A673 (cell line): ENCODE measurements around the gene SLCO3A1. TPM values are rescaled to one million over a fixed set of nuclear protein-coding genes. Genes with fewer than 3 reads are reported as not detected.

Source experiments
- BruUV-seq: library from RNA; stranded (reverse); fragments of 400-500 nt; replicated peaks from 2 replicates; lab custom pipeline; 2021; lab: Mats Ljungman, UMichigan
- CTCF ChIA-PET: fragments of 300-600 bp; sonication (Branson Sonifier 250); formaldehyde crosslinking; loops from one replicate; lab custom pipeline; 2022; ENCODE audit warnings: antibody characterized with exemption; lab: Charles Lee
- POLR2A ChIA-PET: fragments of 300-600 bp; sonication (Branson Sonifier 250); formaldehyde crosslinking; loops from one replicate; lab custom pipeline; 2022; ENCODE audit warnings: antibody characterized with exemption; ENCODE audit not compliant: low non-redundant PET; lab: Charles Lee
- DNase-seq: peaks from one replicate; pipeline ENCODE4 v3.0.0-alpha.2; 2015; ENCODE audit warnings: low spot score
- H3K27ac ChIP-seq: fragments of 200-600 bp; sonication (generic); 2 replicates; pipeline ENCODE4 v1.5.1; 2016; ENCODE audit warnings: mixed run types, low read depth, mild to moderate bottlenecking, mixed read lengths, antibody characterized with exemption, low read length; ENCODE audit not compliant: poor library complexity, severe bottlenecking
- H3K27me3 ChIP-seq: fragments of 200-600 bp; sonication (generic); replicated peaks from 2 replicates; pipeline ENCODE4 v1.6.1; 2017; ENCODE audit warnings: mixed run types, low read depth, mild to moderate bottlenecking, mixed read lengths, antibody characterized with exemption, low read length; ENCODE audit not compliant: insufficient read depth, poor library complexity
- H3K36me3 ChIP-seq: fragments of 200-600 bp; sonication (generic); 2 replicates; pipeline ENCODE4 v1.6.1; 2016; ENCODE audit warnings: mixed run types, mild to moderate bottlenecking, mixed read lengths, antibody characterized with exemption, low read length; ENCODE audit not compliant: insufficient read depth, poor library complexity, severe bottlenecking
- H3K4me1 ChIP-seq: fragments of 200-600 bp; sonication (generic); 2 replicates; pipeline ENCODE4 v1.6.1; 2017; ENCODE audit warnings: mixed run types, mild to moderate bottlenecking, mixed read lengths, antibody characterized with exemption, low read length; ENCODE audit not compliant: insufficient read depth, poor library complexity, severe bottlenecking
- H3K4me3 ChIP-seq: fragments of 200-600 bp; sonication (generic); 2 replicates; pipeline ENCODE4 v1.5.1; 2016; ENCODE audit warnings: low read depth, mixed run types, mild to moderate bottlenecking, mixed read lengths, low read length; ENCODE audit not compliant: poor library complexity, severe bottlenecking
- H3K9me3 ChIP-seq: fragments of 200-600 bp; sonication (generic); 2 replicates; pipeline ENCODE4 v1.6.1; 2016; ENCODE audit warnings: mixed run types, low read depth, mild to moderate bottlenecking, mixed read lengths, antibody characterized with exemption, low read length; ENCODE audit not compliant: poor library complexity, severe bottlenecking
- EZH2 ChIP-seq: fragments of 200-600 bp; sonication (generic); IDR thresholded peaks from 2 replicates; pipeline ENCODE4 v1.6.1; 2017; ENCODE audit warnings: borderline replicate concordance, low read depth, mild to moderate bottlenecking, mixed read lengths, antibody characterized with exemption, low read length; ENCODE audit not compliant: poor library complexity, severe bottlenecking
- intact Hi-C: fragments of 100-400 bp; cut with micrococcal nuclease; formaldehyde crosslinking; loops from one replicate; pipeline ENCODE4 v1.10.0; 2022; ENCODE audit not compliant: unreplicated experiment
- total RNA-seq: library from RNA; stranded (reverse); gene quantifications from 2 replicates; pipeline ENCODE4 v1.2.3, GENCODE V29; 2021
- TF ChIP-seq, protein P1 (sequence below): fragments of 300-800, 200-600 bp; sonication (generic); conservative IDR thresholded peaks from 2 replicates; pipeline ENCODE4 v1.5.1; 2017; ENCODE audit warnings: low read depth, mild to moderate bottlenecking, antibody characterized with exemption, low read length, moderate library complexity, mixed read lengths

SLCO3A1 gene
- total RNA-seq, 1 experiment from 2014 or later, result 16.6 TPM

DNA sequence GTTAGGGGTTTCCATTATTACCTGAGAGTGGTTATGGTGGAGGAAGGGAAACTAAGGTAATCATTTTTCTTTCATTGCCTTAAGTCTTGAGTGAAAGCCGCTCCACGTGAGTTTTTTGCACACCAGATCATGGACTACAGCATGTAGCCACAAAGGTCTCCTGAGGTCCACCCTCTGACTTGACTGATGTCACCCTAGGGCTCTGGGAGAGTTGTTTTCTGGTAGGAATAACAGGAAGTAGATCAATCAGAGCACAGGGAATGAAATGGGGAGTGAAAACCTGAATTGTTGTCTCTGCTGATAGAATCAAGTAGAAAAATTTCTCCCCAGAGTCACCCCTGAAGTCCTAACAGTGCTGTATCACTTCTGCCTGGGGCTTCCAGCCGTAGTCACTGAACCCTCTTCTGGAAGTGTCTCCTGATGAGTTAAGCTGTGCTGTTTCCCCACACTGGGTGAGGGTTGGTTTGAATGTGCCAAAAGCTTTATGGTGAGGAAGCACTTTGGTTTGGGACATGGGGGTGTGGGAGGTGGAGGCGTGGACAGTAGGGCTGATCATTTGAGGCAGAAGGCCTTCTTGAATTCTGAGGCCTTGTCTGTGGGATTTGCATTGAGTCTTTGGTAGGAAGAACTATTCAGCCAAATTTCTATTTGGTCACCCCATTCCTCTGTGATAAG lies 64.3 kb downstream of the SLCO3A1 start:
- DNase-seq, result no peak
- intact Hi-C loops, result no loop called here
- no peaks in the 10 kb centered on the region for H3K4me1 ChIP-seq
- POLR2A ChIA-PET, result no interaction called here
- H3K27me3 ChIP-seq, result no peaks in the 10 kb centered on the region
- H3K27ac ChIP-seq, result no peak overlapping the region
- no TSS peak for BruUV-seq
- CTCF ChIA-PET, result no interaction called here
- no peaks in the 10 kb centered on the region for H3K36me3 ChIP-seq
- H3K9me3 ChIP-seq, result no peaks in the 10 kb centered on the region
- no peak overlapping the region for H3K4me3 ChIP-seq
- no peak for TF ChIP-seq EZH2
- TF ChIP-seq, protein P1, sequence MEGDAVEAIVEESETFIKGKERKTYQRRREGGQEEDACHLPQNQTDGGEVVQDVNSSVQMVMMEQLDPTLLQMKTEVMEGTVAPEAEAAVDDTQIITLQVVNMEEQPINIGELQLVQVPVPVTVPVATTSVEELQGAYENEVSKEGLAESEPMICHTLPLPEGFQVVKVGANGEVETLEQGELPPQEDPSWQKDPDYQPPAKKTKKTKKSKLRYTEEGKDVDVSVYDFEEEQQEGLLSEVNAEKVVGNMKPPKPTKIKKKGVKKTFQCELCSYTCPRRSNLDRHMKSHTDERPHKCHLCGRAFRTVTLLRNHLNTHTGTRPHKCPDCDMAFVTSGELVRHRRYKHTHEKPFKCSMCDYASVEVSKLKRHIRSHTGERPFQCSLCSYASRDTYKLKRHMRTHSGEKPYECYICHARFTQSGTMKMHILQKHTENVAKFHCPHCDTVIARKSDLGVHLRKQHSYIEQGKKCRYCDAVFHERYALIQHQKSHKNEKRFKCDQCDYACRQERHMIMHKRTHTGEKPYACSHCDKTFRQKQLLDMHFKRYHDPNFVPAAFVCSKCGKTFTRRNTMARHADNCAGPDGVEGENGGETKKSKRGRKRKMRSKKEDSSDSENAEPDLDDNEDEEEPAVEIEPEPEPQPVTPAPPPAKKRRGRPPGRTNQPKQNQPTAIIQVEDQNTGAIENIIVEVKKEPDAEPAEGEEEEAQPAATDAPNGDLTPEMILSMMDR, result no peak

DNA sequence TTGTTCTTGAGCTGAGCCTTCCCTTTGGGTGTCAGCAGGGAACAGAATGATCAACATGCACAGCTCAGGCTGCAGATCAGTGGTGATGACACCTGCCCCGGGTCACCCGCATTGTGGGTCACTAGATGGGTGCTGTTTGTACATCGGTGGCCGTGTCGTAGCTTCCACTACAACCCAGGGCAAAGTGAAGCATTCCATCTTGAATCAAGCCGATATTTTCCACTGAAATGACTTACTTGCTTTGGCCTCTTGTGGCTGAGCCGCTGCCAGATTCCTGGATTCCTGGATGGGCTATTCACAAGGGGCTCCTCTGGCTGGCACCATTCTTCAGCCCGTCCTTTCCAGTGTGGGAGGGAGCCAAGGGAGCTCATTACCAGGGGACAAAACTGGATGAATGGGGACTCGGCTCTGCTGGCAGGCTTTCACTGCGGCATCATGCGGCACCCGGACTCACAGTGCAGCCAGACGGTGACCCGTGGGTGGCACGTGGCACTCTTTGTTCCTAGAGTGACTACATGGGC lies 65.6 kb downstream of the SLCO3A1 start:
- CTCF ChIA-PET, result no interaction called here
- intact Hi-C loops, result no loop called here
- H3K27ac ChIP-seq, result no peak overlapping the region
- POLR2A ChIA-PET, result no interaction called here
- H3K4me3 ChIP-seq, result no peak overlapping the region
- H3K4me1 ChIP-seq, result no peaks in the 10 kb centered on the region
- BruUV-seq, result no TSS peak
- H3K9me3 ChIP-seq, result no peaks in the 10 kb centered on the region
- no peak for TF ChIP-seq EZH2
- TF ChIP-seq, protein P1, result no peak
- DNase-seq, result no peak
- H3K36me3 ChIP-seq, result no peaks in the 10 kb centered on the region
- no peaks in the 10 kb centered on the region for H3K27me3 ChIP-seq

DNA sequence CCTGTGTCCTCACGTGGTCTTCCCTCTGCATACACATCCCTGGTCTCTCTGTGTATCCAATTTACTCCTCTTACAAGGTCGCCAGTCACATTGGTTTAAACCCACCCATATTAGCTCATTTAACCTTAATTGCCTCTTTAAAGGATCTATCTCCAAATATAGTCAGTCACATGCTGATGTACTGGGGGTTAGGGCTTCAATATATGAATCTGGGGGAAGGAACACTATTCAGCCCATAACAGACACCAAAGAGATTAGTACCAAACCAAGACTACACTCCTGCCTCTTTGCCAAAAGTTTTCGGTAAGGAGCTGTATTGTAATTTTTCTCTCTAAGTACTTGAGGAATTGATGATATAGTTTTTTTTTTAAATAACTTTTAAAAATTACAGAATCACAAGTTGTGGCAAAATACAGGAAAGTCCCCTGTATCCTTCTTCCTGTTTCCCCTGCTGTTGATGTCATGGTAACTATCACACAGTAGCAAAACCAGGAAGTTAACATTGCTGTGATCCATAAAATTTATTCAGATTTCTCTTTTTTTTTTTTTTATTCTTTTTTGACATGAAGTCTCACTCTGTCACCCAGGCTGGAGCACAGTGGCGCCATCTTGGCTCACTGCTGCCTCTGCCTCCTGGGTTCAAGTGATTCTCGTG lies 67.8 kb downstream of the SLCO3A1 start:
- H3K9me3 ChIP-seq, result no peaks in the 10 kb centered on the region
- DNase-seq, result peak; percentile 37
- no peaks in the 10 kb centered on the region for H3K36me3 ChIP-seq
- H3K4me3 ChIP-seq, result no peak overlapping the region
- intact Hi-C loops, result no loop called here
- H3K27me3 ChIP-seq, result no peaks in the 10 kb centered on the region
- TF ChIP-seq, protein P1, result no peak
- no peak for TF ChIP-seq EZH2
- CTCF ChIA-PET, result no interaction called here
- POLR2A ChIA-PET, result no interaction called here
- H3K27ac ChIP-seq, result no peak overlapping the region
- H3K4me1 ChIP-seq, result peaks cover 2% of the 10 kb centered on the region
- no TSS peak for BruUV-seq
